ENCODE data around the gene CALCOCO1. TPM values are rescaled to one million over a fixed set of nuclear protein-coding genes. Genes with fewer than 3 reads are reported as not detected.

CALCOCO1 gene
- polyA plus RNA-seq, 1 donor from 2014 or later = 52.0 TPM

DNA sequence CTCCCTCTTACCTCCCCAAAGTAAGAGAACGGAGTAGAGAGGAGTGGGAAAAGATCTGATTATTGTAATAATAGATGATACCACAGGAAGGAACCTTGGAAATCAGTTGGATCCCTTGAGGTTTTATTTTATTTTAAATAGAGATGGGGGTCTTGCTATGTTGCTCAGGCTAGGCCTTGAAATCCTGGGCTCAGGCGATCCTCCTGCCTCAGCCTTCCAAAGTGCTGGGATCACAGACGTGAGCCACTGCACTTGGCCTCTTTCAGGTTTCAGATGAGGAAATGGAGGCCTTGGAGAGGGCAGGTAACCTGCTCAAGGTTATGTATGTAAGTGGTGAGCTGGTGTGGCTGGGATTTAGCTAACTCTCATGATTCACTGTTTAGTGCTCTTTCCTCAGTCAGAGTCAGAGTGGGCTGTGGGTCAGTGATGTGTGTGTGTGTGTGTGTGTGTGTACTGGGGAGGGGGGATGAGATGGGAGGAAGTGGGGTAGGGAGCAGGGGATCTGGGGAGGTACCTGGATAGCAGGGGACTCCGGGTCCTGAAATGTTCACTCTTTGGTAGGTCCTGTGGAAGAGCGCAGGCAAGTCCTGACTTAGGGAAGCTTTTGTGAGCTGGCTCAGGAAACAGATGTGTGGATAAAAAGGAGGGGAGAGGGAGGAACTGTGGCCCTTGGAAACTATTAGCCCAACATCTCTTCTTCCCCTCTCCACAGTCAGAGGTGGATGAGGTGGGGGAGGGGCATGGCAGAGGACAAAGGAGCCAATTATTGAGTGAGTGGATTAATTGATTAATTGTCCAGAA is 29.2 kb upstream of the CALCOCO1 start:
- H3K9me3 Mint-ChIP-seq = no peaks in the 10 kb centered on the region
- H3K4me3 Mint-ChIP-seq = peak overlapping the region in 3 of 4 donors; percentile 15 to 61 (median 54)
- peak overlapping the region in 2 of 3 donors; percentile 31 to 38 for H3K27ac Mint-ChIP-seq
- H3K36me3 Mint-ChIP-seq = no peaks in the 10 kb centered on the region
- peaks cover 4 to 10% (median 8%) of the 10 kb centered on the region in 3 donors for H3K4me1 Mint-ChIP-seq
- peaks cover 15% of the 10 kb centered on the region for H3K27me3 Mint-ChIP-seq

- Mint-ChIP-seq H3K4me3 (no peak overlapping the region), H3K4me1 (peaks cover 4 to 10% (median 8%) of the 10 kb centered on the region in 3 donors), H3K27me3 (peaks cover 15% of the 10 kb centered on the region), H3K27ac (no peak overlapping the region), H3K36me3 (no peaks in the 10 kb centered on the region), H3K9me3 (no peaks in the 10 kb centered on the region)
Measured at GRCh38 chr12:53755893-53756292, 28.6 kb upstream of the CALCOCO1 start.

GRCh38 chr12:53755451-53755891 is 28.2 kb upstream of the CALCOCO1 start:
- Mint-ChIP-seq H3K4me1 (peaks cover 4 to 10% (median 8%) of the 10 kb centered on the region in 3 donors), H3K27ac (no peak overlapping the region), H3K36me3 (no peaks in the 10 kb centered on the region), H3K9me3 (no peaks in the 10 kb centered on the region), H3K27me3 (peaks cover 13% of the 10 kb centered on the region), H3K4me3 (peak overlapping the region in 1 of 4 donors; percentile 49)

GRCh38 chr12:53754633-53755264 is 27.5 kb upstream of the CALCOCO1 start:
- no peaks in the 10 kb centered on the region for H3K36me3 Mint-ChIP-seq
- H3K27me3 Mint-ChIP-seq = peaks cover 11% of the 10 kb centered on the region
- no peaks in the 10 kb centered on the region for H3K9me3 Mint-ChIP-seq
- peaks cover 4 to 10% (median 8%) of the 10 kb centered on the region in 3 donors for H3K4me1 Mint-ChIP-seq
- H3K27ac Mint-ChIP-seq = no peak overlapping the region
- H3K4me3 Mint-ChIP-seq = no peak overlapping the region

DNA sequence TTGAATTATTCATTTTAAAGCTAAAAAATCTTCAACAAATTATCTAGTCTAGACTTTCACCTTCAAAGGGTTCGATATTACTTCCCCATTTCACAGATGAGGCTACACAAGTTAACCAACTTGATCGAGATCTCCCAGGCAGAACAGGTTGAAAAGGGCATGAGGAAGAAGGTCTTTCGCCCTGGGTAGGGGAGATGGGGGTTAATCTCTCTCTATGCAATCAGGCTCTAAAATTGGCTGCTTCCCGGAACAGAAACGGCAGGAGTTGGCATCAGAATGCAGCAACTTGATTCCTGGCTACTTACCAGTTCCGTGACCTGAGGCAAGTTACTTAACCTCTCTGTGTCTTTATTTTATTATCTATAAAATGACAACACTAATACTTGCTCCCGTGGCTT is 26.9 kb upstream of the CALCOCO1 start:
- no peaks in the 10 kb centered on the region for H3K9me3 Mint-ChIP-seq

DNA sequence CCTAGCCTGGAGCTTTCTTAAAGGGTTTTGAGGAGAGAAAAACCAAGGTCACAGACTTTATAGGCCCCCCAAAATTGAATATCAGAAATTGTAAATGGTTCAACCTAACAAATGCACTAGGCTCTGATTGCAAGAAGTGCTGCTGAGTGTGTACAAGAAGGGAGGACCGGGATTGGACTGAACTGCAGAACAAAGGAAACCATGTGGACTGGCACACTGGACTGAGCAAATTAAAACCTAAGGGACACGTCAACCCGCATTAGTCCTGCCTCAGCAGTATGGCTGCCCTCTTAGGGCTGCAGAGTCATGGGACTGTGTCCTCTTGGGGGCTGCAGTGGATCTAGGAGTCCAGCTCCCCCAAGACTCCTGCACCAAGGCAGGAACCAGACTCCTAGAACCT is 25.4 kb upstream of the CALCOCO1 start:
- H3K4me1 Mint-ChIP-seq = peaks cover 4 to 10% (median 8%) of the 10 kb centered on the region in 3 donors
- H3K27ac Mint-ChIP-seq = no peak overlapping the region
- H3K9me3 Mint-ChIP-seq = no peaks in the 10 kb centered on the region
- no peaks in the 10 kb centered on the region for H3K36me3 Mint-ChIP-seq
- no peak overlapping the region for H3K4me3 Mint-ChIP-seq
- peaks cover 6% of the 10 kb centered on the region for H3K27me3 Mint-ChIP-seq

More for the DNA sequence above, 26.9 kb upstream of the CALCOCO1 start:
- Mint-ChIP-seq H3K27me3 (peaks cover 7% of the 10 kb centered on the region), H3K4me3 (no peak overlapping the region), H3K36me3 (no peaks in the 10 kb centered on the region), H3K27ac (no peak overlapping the region), H3K4me1 (peaks cover 4 to 10% (median 8%) of the 10 kb centered on the region in 3 donors)

GRCh38 chr12:53752192-53752601 is 24.9 kb upstream of the CALCOCO1 start:
- Mint-ChIP-seq H3K4me3 (no peak overlapping the region), H3K9me3 (no peaks in the 10 kb centered on the region), H3K36me3 (no peaks in the 10 kb centered on the region), H3K4me1 (peaks cover 4 to 10% (median 9%) of the 10 kb centered on the region in 3 donors), H3K27ac (no peak overlapping the region), H3K27me3 (peaks cover 9% of the 10 kb centered on the region)

- peaks cover 10% of the 10 kb centered on the region for H3K27me3 Mint-ChIP-seq
- peak within 1 kb of the TSS in 1 of 4 donors; percentile 94 for H3K4me3 Mint-ChIP-seq
- no peaks in the 10 kb centered on the region for H3K36me3 Mint-ChIP-seq
- no peaks in the 10 kb centered on the region for H3K9me3 Mint-ChIP-seq
- peak within 1 kb of the TSS in 1 of 3 donors; percentile 68 for H3K27ac Mint-ChIP-seq
- peaks cover 9 to 12% (median 11%) of the 10 kb centered on the region in 3 donors for H3K4me1 Mint-ChIP-seq
Measured at GRCh38 chr12:53751336-53752191, 24.3 kb upstream of the CALCOCO1 start, which contains the start of gene CISTR. Gene CISTR (minus strand): TSS chr12:53751979.

DNA sequence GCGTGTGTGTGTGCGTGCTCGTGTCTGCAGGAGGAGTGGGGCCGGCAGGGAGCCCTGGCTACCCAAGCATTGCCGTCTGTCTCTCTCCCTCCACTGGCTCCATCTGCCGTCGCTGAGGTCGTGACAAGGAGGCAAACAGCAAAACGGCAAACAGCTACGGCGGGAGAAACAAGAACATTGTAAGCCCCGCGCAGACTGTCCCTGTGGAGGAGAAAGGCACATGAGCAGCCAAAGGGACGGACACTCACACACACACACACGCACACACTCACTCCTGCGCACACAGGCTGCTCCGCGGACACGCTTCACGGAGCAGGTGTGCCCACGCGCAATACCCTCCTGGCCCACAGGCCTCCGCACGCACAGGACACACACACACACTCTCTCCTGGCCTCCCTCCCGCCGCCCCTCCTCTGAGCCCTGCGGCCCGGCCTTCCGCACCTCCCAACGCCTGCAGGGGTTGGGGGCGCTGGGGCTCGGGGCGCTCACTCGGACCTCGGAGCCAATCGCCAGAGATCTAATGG is 23.6 kb upstream of the CALCOCO1 start:
- Mint-ChIP-seq H3K36me3 (no peaks in the 10 kb centered on the region), H3K4me3 (peak overlapping the region in 1 of 4 donors; percentile 94), H3K4me1 (peaks cover 9 to 11% (median 11%) of the 10 kb centered on the region in 3 donors), H3K27me3 (peaks cover 14% of the 10 kb centered on the region), H3K9me3 (no peaks in the 10 kb centered on the region), H3K27ac (peak overlapping the region in 1 of 3 donors; percentile 68)

DNA sequence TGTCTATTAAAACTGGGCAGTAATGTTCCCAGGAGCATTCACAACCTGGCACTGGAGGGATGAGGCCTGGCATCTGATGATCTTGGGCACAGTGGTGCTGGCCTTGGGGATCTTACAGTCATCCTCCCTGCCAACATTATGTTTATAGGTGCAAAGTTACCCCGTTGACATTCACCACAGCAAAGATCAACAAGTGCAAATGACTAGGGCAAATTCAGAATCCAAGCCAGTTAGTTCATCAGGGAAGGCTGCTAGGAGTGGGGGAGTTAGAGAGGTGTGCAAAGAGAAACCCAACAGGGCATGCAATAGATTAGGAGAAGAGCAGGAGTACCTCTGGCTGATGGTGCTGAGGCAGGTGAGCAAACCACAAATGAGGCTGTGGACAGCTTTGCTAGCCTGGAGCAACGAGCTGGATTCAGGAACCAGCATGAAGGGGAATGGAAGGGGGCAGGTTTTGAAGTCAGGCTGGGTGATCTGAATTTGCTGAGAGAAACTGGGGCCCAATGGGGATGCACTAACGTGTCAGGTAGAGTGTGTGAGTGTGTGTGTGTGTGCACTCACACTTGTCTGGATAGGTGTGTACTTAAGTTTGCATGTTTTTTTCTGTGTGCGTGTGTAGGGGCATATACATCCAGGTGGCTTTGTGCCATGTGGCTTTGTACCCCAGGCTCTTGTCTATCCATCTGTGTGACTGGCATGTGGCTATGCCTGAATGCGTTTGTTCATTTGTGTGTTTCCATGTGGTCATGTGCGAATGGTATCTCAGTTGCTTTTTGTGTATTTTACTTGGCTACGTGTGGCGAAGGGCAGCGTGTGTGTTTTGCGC is 22.9 kb upstream of the CALCOCO1 start:
- H3K4me1 Mint-ChIP-seq = peaks cover 4 to 9% (median 5%) of the 10 kb centered on the region in 3 donors
- H3K4me3 Mint-ChIP-seq = peak overlapping the region in 1 of 4 donors; percentile 94
- no peaks in the 10 kb centered on the region for H3K9me3 Mint-ChIP-seq
- H3K36me3 Mint-ChIP-seq = no peaks in the 10 kb centered on the region
- peak overlapping the region in 1 of 3 donors; percentile 68 for H3K27ac Mint-ChIP-seq
- peaks cover 20% of the 10 kb centered on the region for H3K27me3 Mint-ChIP-seq

DNA sequence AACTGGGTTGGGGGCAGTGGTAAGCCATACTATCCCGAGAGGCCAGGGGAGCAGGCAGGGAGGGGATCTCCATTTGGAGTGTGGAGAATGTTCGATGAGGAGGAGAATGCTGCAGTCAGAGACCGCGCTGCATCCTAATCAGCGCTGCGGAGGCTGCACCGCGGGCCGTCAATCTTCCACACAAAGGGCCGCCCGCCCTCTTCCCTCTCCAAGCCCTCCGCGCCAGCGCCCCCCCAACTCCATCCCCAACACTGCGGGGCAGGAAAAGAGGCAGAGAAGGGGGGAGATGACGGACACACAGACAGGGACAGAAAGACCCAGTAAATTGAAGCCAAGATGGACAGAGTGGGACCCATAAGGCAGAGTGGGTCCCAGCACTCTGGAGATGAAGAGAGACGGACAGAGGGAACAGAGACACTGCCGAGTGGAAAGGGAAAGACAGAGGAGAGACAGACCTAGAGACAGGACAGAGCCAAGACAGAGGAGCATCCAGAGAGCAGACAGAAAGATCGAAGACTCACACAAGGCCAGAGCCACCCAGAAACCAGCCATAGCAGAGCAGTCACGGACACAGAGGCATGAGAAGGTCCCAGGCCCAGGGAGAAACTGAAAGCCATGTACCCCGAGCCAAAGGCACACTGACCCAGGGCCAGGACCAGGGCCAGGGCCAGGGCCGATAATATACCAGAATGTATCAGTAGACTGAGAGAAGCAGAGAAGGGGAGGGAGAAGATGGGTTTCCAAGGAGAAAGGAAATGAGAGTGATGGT is 21.0 kb upstream of the CALCOCO1 start:
- no peak overlapping the region for H3K27ac Mint-ChIP-seq
- no peak overlapping the region for H3K4me3 Mint-ChIP-seq
- no peaks in the 10 kb centered on the region for H3K36me3 Mint-ChIP-seq
- H3K27me3 Mint-ChIP-seq = peaks cover 37% of the 10 kb centered on the region
- H3K4me1 Mint-ChIP-seq = peaks cover 5 to 9% (median 7%) of the 10 kb centered on the region in 3 donors
- H3K9me3 Mint-ChIP-seq = no peaks in the 10 kb centered on the region

DNA sequence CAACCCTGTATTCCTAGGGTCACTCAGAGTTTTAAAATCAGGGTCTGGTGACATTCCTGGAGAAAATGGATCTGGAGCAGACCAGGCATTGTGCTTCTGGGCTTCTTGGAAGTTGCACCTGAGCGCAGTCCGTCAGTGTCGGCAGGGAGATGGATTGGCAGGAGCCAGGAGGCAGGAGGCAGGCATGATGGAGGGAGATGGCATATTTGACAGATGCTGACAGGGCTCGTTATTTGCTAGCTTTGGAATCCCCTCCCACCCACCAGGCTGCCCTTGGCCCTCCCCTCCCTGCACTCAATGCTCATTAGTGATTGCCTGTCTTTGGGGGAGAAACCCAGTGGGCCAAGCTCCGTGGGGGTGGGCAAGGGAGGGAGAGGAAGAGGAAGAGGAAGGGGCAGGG is 19.8 kb upstream of the CALCOCO1 start:
- peak overlapping the region in 2 of 4 donors; percentile 33 to 70 for H3K4me3 Mint-ChIP-seq
- peak overlapping the region in 2 of 3 donors; percentile 40 to 46 for H3K27ac Mint-ChIP-seq
- H3K27me3 Mint-ChIP-seq = peaks cover 48% of the 10 kb centered on the region
- no peaks in the 10 kb centered on the region for H3K9me3 Mint-ChIP-seq
- H3K4me1 Mint-ChIP-seq = peaks cover 5 to 9% (median 7%) of the 10 kb centered on the region in 3 donors
- no peaks in the 10 kb centered on the region for H3K36me3 Mint-ChIP-seq

DNA sequence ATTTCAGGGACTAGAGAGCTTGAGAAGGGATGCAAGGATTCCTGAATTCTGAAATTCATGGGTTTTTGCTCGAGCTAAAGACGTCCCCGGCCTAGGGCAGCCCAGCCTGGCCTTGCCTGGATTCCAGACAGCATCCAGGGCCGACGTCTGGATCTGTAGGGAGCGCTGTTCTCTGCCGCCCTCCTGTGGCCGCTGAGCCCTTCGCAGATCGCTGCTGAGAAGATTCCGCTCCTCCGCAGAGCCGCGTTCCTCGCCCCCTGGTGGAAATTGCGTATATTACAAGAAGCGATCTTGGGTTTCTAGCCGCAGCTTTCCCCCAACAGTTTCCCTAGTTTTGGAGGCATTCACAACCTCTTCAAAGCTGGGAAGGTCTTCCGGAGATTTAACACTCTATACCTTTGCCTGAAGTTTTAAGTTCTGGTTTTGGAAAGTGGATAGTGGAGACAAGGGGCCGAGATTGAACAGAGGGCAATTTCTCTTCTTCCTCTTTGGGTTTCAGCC is 19.4 kb upstream of the CALCOCO1 start:
- Mint-ChIP-seq H3K4me3 (peak overlapping the region in 1 of 4 donors; percentile 70), H3K36me3 (no peaks in the 10 kb centered on the region), H3K4me1 (peaks cover 5 to 9% (median 7%) of the 10 kb centered on the region in 3 donors), H3K27me3 (peaks cover 48% of the 10 kb centered on the region), H3K9me3 (no peaks in the 10 kb centered on the region), H3K27ac (peak overlapping the region in 1 of 3 donors; percentile 46)

All from IgD-negative memory B cell (primary cell).